PFSK-1 (cell line): ENCODE measurements around the gene BLOC1S2.
A peak's percentile ranks its signal among the peaks of the same experiment; 100 is the strongest.

Experiments used
- FOXP2 ChIP-seq: optimal IDR thresholded peaks from 2 replicates; pipeline ENCODE3; 2011; ENCODE audit warnings: borderline replicate concordance, control low read depth, inconsistent platforms; ENCODE audit not compliant: insufficient read depth; ENCODE audit errors: extremely low read length, extremely low read depth
- POLR2AphosphoS5 ChIP-seq: IDR thresholded peaks from 2 replicates; pipeline ENCODE4 v1.6.1; 2012; ENCODE audit warnings: low read depth, mild to moderate bottlenecking, control low read depth, low read length, moderate library complexity
- SIN3A ChIP-seq: IDR thresholded peaks from 2 replicates; pipeline ENCODE4 v1.6.1; 2012; ENCODE audit warnings: mild to moderate bottlenecking, low read length, moderate library complexity, borderline replicate concordance; ENCODE audit not compliant: insufficient read depth
- TAF1 ChIP-seq: IDR thresholded peaks from 2 replicates; pipeline ENCODE4 v1.6.1; 2012; ENCODE audit warnings: low read length, control low read depth, borderline replicate concordance; ENCODE audit not compliant: insufficient read depth
- TF ChIP-seq, protein P1 (sequence below), 2 experiments: IDR thresholded peaks; 2 replicates each; pipeline versions ENCODE4 v1.6.1 to v1.8.0; 2011 to 2012; ENCODE audit warnings: low read depth in 2 of 2, low read length in 2 of 2, control low read depth in 1 of 2, inconsistent platforms in 1 of 2, mild to moderate bottlenecking in 1 of 2, moderate library complexity in 1 of 2; ENCODE audit not compliant: insufficient read depth in 1 of 2

Gene BLOC1S2

DNA sequence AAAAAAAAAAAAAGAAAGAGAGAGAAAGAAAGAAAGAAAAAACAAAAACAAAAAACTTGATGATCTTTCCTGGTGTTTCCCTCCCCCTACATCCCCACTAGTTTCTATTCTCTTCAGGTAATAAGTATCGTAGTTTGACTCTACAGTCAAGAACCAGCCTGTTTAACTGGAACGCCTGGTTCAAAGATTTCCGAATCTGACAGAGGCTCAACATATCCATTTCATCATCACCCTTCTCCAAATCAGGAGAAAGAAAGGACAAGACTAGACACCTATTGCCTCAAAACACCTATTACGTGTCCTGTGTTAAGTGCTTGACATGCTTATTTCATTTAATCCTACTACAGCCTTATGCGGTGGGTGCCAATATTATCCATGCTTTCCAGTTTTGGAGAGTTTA is 20.4 kb upstream of the BLOC1S2 start:
- TF ChIP-seq POLR2AphosphoS5 (no peak), FOXP2 (no peak), SIN3A (no peak), TAF1 (no peak)
- TF ChIP-seq, protein P1, sequence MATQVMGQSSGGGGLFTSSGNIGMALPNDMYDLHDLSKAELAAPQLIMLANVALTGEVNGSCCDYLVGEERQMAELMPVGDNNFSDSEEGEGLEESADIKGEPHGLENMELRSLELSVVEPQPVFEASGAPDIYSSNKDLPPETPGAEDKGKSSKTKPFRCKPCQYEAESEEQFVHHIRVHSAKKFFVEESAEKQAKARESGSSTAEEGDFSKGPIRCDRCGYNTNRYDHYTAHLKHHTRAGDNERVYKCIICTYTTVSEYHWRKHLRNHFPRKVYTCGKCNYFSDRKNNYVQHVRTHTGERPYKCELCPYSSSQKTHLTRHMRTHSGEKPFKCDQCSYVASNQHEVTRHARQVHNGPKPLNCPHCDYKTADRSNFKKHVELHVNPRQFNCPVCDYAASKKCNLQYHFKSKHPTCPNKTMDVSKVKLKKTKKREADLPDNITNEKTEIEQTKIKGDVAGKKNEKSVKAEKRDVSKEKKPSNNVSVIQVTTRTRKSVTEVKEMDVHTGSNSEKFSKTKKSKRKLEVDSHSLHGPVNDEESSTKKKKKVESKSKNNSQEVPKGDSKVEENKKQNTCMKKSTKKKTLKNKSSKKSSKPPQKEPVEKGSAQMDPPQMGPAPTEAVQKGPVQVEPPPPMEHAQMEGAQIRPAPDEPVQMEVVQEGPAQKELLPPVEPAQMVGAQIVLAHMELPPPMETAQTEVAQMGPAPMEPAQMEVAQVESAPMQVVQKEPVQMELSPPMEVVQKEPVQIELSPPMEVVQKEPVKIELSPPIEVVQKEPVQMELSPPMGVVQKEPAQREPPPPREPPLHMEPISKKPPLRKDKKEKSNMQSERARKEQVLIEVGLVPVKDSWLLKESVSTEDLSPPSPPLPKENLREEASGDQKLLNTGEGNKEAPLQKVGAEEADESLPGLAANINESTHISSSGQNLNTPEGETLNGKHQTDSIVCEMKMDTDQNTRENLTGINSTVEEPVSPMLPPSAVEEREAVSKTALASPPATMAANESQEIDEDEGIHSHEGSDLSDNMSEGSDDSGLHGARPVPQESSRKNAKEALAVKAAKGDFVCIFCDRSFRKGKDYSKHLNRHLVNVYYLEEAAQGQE (IDR thresholded peaks at IDR 0.05; ENCODE audit: insufficient read depth in 1 of 2, low read depth in 2 of 2, low read length in 2 of 2) = no peak

DNA sequence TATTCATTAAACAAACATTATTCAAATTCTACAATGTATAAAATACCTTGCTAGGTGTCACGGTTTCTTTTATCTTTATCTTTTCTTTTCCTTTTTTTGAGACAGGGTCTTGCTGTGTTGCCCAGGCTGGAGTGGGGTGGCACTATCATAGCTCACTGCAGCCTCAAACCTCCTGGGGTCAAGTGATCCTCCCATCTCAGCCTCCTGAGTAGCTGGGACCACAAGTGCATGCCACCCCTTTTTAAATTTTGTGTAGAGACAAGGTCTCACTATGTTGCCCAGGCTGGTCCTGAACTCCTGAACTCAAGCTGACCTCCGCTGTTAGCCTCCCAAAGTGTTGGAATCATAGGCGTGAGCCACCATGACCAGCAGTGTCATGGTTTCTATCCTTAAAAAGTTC is 17.9 kb upstream of the BLOC1S2 start:
- TF ChIP-seq FOXP2 (no peak), SIN3A (no peak), TAF1 (no peak), POLR2AphosphoS5 (no peak)
- TF ChIP-seq, protein P1 (IDR thresholded peaks at IDR 0.05; ENCODE audit: insufficient read depth in 1 of 2, low read depth in 2 of 2, low read length in 2 of 2) = no peak

GRCh38 chr10:100303724-100304319 is 17.3 kb upstream of the BLOC1S2 start:
- TF ChIP-seq FOXP2 (no peak), SIN3A (no peak), TAF1 (no peak), POLR2AphosphoS5 (no peak)
- TF ChIP-seq, protein P1 (IDR thresholded peaks at IDR 0.05; ENCODE audit: insufficient read depth in 1 of 2, low read depth in 2 of 2, low read length in 2 of 2) = no peak

DNA sequence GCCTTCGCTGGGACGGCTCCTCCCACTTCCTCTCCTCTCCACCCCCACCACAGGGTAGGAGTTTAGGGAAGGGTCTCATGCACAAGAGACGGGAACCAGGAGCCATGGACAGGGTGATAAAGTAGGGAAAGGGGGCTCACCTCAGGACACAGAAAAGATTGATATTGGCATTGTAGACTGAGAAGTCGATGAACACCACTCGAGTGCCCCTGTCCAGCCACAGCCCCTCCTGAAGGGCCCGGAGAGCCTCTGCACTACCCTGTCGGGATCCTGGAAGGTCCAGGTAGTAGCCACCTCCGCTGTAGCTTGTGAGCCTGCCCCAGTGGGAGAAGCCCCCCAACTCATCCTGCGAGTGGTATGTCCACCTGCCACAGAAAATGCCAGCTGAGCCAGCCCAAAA is 10.8 kb upstream of the BLOC1S2 start:
- TF ChIP-seq, protein P1 (IDR thresholded peaks at IDR 0.05; ENCODE audit: insufficient read depth in 1 of 2, low read depth in 2 of 2, low read length in 2 of 2) = peak in 1 of 2 experiments; percentile 66; a peak in 2 of 4 replicates
- no peak for TF ChIP-seq POLR2AphosphoS5

GRCh38 chr10:100293066-100293465 is 6.6 kb upstream of the BLOC1S2 start:
- TF ChIP-seq, protein P1 (IDR thresholded peaks at IDR 0.05; ENCODE audit: insufficient read depth in 1 of 2, low read depth in 2 of 2, low read length in 2 of 2) = no peak
